Measurements from ENCODE around the gene KIAA0319L. TPM values are rescaled to one million over a fixed set of nuclear protein-coding genes. Genes with fewer than 3 reads are reported as not detected.

KIAA0319L gene
- total RNA-seq, 1 experiment from 2014 or later = 46.4 TPM

- Histone ChIP-seq H3K9me3 (ENCODE audit: control insufficient read depth, low read depth, low read length) (no peaks in the 10 kb centered on the region), H4K8ac (replicated peaks; ENCODE audit: insufficient read length, low read depth, low read length) (no peak overlapping the region), H3K4me1 (ENCODE audit: insufficient read depth, low read length) (0 out of 2 replicates have a peak, but pooled peaks cover 2% of the 10 kb centered on the region), H2AFZ (ENCODE audit: low read length) (no peak overlapping the region), H3K18ac (ENCODE audit: insufficient read length, low read depth, low read length) (no peak overlapping the region), H2BK5ac (ENCODE audit: insufficient read length, low read length) (no peak overlapping the region), H2AK5ac (ENCODE audit: insufficient read length, low read length) (no peak overlapping the region), H2BK20ac (ENCODE audit: low read depth, low read length, poor library complexity, severe bottlenecking) (no peak overlapping the region), H3K79me2 (ENCODE audit: insufficient read depth, low read length) (no peaks in the 10 kb centered on the region), H3K27ac (ENCODE audit: insufficient read length, low read depth, low read length) (no peak overlapping the region), H3K79me1 (ENCODE audit: insufficient read depth, low read depth, low read length, poor library complexity, severe bottlenecking) (no peaks in the 10 kb centered on the region), H2BK12ac (ENCODE audit: insufficient read length, low read depth, low read length) (no peak overlapping the region), H4K20me1 (ENCODE audit: control insufficient read depth, insufficient read depth, insufficient read length) (no peaks in the 10 kb centered on the region), H3T11ph (ENCODE audit: low read length) (no peak overlapping the region), H3K14ac (ENCODE audit: insufficient read depth, low read length) (no peak overlapping the region), H3K27me3 (ENCODE audit: insufficient read depth, low read length) (peaks cover 65% of the 10 kb centered on the region), H2BK15ac (ENCODE audit: low read depth, low read length) (no peak overlapping the region), H3K56ac (ENCODE audit: insufficient read length, low read depth, low read length) (no peak overlapping the region), H4K91ac (ENCODE audit: insufficient read length, low read depth, low read length) (no peak overlapping the region), H3K23me2 (ENCODE audit: insufficient read length, low read depth, low read length, poor library complexity, severe bottlenecking) (peaks cover 12% of the 10 kb centered on the region), H3K23ac (ENCODE audit: insufficient read length, low read depth, low read length) (no peak overlapping the region), H4K5ac (ENCODE audit: insufficient read length, low read depth, low read length) (no peak overlapping the region), H3K4ac (ENCODE audit: low read depth, low read length) (no peak overlapping the region), H3K9ac (ENCODE audit: extremely low read depth, insufficient read length, low read length) (no peak overlapping the region), H2BK120ac (ENCODE audit: low read depth, low read length, poor library complexity, severe bottlenecking) (no peak overlapping the region), H3K4me2 (ENCODE audit: insufficient read depth, insufficient read length, low read length) (no peak overlapping the region)
- WGBS (ENCODE audit: extremely low coverage, insufficient read length, low lambda C conversion rate) = no CpG with 5 or more reads among the region's 2 CpGs
- Mint-ChIP-seq H3K4me3 (no peak overlapping the region), H3K36me3 (ENCODE audit: insufficient read depth in 1 of 3, low read depth in 3 of 3) (no peaks in the 10 kb centered on the region), H3K9me3 (no peaks in the 10 kb centered on the region; a peak in 1 of 5 replicates), H3K4me1 (peaks cover 22 to 30% of the 10 kb centered on the region in 2 experiments), H3K27ac (no peak overlapping the region), H3K27me3 (ENCODE audit: low read depth) (peaks cover 88% of the 10 kb centered on the region)
- DNase-seq = no peak
- TF ChIP-seq CTCF (conservative IDR thresholded peaks at IDR 0.05) = no peak
Measured at GRCh38 chr1:35572296-35572695, 15.1 kb upstream of the KIAA0319L start.

All from H9 (cell line).